Muscle layer of duodenum (tissue), 2 donors: Measurements from ENCODE around the gene PRKAR1B.

ENCODE experiments used
- H3K27ac ChIP-seq: one replicate; pipeline ENCODE4 v1.7.0; 2013; ENCODE audit warnings: mild to moderate bottlenecking, low read length
- H3K27me3 ChIP-seq: one replicate; pipeline ENCODE4 v1.7.0; 2013; ENCODE audit warnings: low read depth, mild to moderate bottlenecking, control low read depth, low read length
- H3K36me3 ChIP-seq, 2 donors: one replicate each; pipeline ENCODE4 v1.7.0; 2013; ENCODE audit warnings: low read length in 2 of 2, control low read depth in 1 of 2, mild to moderate bottlenecking in 1 of 2; ENCODE audit not compliant: insufficient read depth in 2 of 2, control insufficient read depth in 1 of 2
- H3K4me1 ChIP-seq, 2 donors: one replicate each; pipeline ENCODE4 v1.7.0; 2013; ENCODE audit warnings: low read length in 2 of 2, mild to moderate bottlenecking in 2 of 2, control low read depth in 1 of 2, moderate library complexity in 1 of 2; ENCODE audit not compliant: insufficient read depth in 2 of 2, control insufficient read depth in 1 of 2
- H3K4me3 ChIP-seq, 2 donors: one replicate each; pipeline ENCODE4 v1.7.0; 2013; ENCODE audit warnings: low read length in 2 of 2, low read depth in 1 of 2, mild to moderate bottlenecking in 1 of 2
- H3K9me3 ChIP-seq, 2 donors: one replicate each; pipeline ENCODE4 v1.7.0; 2013; ENCODE audit warnings: low read length in 2 of 2, control low read depth in 1 of 2, mild to moderate bottlenecking in 1 of 2; ENCODE audit not compliant: control insufficient read depth in 1 of 2
- donor health status: healthy.

The PRKAR1B gene

DNA sequence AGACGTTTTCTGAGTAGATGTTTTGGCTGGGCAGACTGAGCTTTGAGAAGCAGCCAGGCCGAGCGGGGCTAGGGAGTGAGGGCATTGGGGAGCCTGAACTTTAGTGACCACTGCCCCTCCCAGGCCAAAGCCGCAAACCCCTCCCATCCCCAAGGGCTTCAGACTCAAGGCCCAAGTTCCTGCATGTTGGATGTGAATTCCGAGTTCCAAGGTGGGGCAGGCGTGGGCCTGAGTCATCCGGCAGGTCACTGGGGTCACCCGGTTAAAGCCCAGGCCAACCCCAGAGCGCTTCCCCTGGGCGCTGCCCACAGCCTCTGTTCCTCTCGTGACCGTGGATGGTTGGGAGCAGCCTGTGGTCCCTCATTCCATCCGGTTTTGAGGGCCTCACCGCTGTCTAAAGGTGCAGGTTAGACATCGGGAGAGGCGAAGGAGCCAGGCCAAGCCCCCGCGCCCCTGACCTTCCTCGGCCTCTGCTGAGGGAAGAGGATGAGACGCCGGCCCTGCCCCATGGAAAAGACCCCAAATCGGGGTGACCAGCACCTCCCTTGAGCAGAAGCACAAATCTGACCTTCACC lies 200.5 kb downstream of the PRKAR1B start:
- H3K4me3 ChIP-seq = no peak overlapping the region
- H3K9me3 ChIP-seq = no peaks in the 10 kb centered on the region
- peaks cover 0 to 13% of the 10 kb centered on the region in 2 donors for H3K4me1 ChIP-seq
- H3K27me3 ChIP-seq = no peaks in the 10 kb centered on the region
- no peaks in the 10 kb centered on the region for H3K36me3 ChIP-seq
- H3K27ac ChIP-seq = no peak overlapping the region

DNA sequence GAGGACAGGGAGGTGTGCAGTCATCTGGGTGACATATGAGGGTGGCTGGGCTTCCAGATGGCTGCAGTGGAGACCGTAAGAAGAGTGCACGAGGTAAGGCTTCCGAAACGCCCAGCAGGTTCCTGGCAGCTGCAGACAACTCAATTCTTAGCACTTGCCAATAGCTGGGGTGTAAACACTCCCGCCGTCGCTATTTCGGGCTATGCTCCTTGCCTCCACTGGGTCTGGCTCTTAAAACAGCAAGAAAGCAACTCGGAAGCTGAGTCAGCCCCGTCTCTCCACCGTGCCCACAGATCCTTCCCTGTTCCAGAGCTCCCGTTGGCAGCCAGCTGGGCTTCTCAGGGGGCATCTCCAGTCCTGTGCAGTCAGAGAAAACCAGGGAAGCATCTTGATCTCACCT lies 201.3 kb downstream of the PRKAR1B start:
- peaks cover 5% of the 10 kb centered on the region for H3K27me3 ChIP-seq
- no peak overlapping the region for H3K27ac ChIP-seq
- peaks cover 0 to 21% of the 10 kb centered on the region in 2 donors for H3K4me1 ChIP-seq
- no peaks in the 10 kb centered on the region for H3K36me3 ChIP-seq
- no peaks in the 10 kb centered on the region for H3K9me3 ChIP-seq
- H3K4me3 ChIP-seq = no peak overlapping the region

DNA sequence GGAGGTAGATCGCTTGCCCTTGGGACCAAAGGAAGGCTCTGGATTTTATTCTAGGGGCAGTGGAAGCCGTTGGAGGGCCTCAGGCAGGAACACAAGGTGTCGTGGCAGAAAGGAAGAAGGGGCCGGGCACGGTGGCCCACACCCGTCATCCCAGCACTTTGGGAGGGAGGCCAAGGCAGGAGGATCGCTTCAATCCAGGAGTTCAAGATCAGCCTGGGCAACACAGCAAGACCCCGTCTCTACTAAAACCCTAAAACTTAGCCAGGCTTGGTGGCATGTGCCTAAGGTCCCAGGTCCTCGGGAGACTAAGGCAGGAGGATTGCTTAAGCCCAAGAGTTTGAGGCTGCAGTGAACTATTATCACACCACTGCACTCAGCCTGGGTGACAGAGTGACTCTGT lies 202.3 kb downstream of the PRKAR1B start:
- no peaks in the 10 kb centered on the region for H3K9me3 ChIP-seq
- H3K27me3 ChIP-seq = peaks cover 5% of the 10 kb centered on the region
- H3K4me3 ChIP-seq = no peak overlapping the region
- peaks cover 0 to 28% of the 10 kb centered on the region in 2 donors for H3K4me1 ChIP-seq
- no peaks in the 10 kb centered on the region for H3K36me3 ChIP-seq
- H3K27ac ChIP-seq = no peak overlapping the region

DNA sequence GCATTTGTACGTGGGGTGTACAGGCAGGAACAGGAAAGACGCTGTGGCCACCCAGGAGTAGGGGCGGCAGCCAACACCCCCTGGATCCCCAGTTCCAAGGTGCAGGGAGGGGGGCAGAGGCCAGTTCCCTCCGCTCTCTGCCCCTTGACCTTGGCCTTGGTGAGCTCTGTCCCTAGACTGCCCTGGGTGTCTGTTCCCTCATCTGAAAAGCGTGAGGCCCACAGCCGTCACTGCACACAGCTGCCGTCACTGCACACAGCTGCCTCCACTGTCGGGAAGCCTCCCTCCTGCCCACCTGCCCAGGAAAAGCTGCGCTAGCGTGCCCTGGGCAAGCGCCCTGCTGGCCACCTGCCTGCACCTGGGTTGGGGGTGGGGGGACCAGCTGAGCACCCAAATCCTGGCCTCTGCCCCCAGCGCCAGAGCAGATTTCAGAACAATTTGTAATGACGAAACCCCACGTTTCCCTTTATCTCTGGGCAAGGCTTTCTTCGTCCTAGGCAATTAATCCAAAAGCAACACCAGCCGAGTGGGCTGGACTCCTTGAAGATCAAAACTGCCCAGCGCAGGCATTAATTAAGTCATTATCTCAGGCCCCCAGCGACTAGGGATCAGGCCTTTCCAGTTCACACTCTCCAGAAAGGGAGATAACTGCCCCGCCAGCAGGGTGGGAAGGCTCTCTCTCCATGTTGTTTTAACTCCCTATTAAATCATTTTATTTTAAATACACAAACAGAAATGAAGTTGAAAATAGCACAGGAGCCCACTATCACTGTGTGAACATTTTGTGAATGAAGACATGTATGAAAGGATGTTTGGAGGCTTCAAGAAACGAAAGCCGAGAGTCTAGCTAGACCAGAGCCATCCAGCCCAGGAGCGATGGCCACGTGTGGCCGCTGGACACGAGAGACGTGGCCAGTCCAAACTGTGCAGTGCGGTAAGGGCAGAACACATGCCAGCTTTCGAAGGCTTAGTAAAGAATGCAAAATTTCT lies 203.4 kb downstream of the PRKAR1B start:
- Histone ChIP-seq H3K36me3 (no peaks in the 10 kb centered on the region), H3K27ac (no peak overlapping the region), H3K27me3 (peaks cover 5% of the 10 kb centered on the region), H3K9me3 (no peaks in the 10 kb centered on the region), H3K4me3 (no peak overlapping the region), H3K4me1 (peaks cover 0 to 30% of the 10 kb centered on the region in 2 donors)

DNA sequence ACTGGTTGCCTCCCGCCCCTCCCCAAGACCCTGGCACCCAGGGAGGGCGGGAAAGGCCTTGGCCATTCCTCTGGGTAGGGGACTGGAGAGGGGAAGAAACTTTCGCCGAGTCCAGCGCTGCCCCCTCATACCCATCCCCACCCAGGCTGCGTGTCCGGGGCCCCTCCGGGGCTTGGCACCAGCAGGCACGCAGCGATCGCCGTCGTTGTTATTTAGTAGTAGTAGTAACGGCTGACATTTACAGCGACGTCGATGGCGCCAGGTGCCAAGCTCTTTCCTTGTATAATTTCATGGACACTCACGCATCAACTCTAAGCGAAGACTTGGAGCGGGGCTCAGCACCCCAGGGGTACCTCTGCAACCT lies 204.1 kb downstream of the PRKAR1B start:
- Histone ChIP-seq H3K4me1 (peaks cover 0 to 34% of the 10 kb centered on the region in 2 donors), H3K36me3 (no peaks in the 10 kb centered on the region), H3K27me3 (peaks cover 5% of the 10 kb centered on the region), H3K4me3 (peak overlapping the region in 1 of 2 donors; percentile 68), H3K9me3 (no peaks in the 10 kb centered on the region), H3K27ac (no peak overlapping the region)

DNA sequence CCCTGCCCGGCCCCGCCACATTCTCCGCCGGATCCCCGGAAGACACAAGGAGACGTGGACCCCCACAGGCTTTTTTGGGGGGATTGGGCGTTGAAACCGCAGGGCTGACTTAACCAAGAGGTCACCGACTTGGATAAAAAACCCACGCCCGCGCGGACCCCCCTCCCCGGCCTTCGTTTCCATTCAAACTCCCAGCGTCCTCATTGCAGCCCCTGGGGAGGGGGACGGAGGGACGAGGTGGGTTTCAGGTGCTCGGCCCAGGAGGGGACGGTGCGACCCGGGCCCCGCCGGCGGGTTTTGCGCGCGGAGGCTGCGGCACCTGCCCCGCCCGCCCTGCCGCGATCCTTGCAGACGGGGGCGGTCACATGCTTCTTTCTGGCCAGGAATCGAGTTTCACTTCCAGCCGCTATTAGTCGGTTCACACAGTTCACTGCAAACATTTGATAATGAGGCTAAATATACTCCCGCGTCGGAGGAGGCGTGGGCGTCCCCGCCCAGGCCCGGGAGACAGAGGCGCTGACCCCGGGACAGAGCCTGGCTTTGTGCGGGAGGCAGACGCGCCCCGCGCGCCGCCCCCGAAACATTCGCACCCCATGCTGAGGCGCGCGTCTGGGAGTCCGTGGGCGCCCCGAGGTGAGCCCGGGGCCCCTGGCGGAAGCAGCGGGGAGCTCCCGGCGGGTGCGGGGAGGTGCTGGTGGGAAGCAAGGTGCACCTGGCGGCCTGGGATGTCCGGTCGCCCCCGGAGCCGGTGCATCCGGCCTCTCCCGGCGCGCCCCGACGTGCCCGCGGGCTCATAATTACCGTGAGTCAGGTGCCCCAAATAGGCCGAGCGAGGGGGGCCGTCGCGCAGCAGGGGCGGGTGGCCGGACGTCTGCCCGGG lies 204.8 kb downstream of the PRKAR1B start:
- Histone ChIP-seq H3K9me3 (no peaks in the 10 kb centered on the region), H3K36me3 (no peaks in the 10 kb centered on the region), H3K4me1 (peaks cover 0 to 34% of the 10 kb centered on the region in 2 donors), H3K4me3 (peak overlapping the region; percentile 33 to 68), H3K27ac (no peak overlapping the region), H3K27me3 (peaks cover 5% of the 10 kb centered on the region)

DNA sequence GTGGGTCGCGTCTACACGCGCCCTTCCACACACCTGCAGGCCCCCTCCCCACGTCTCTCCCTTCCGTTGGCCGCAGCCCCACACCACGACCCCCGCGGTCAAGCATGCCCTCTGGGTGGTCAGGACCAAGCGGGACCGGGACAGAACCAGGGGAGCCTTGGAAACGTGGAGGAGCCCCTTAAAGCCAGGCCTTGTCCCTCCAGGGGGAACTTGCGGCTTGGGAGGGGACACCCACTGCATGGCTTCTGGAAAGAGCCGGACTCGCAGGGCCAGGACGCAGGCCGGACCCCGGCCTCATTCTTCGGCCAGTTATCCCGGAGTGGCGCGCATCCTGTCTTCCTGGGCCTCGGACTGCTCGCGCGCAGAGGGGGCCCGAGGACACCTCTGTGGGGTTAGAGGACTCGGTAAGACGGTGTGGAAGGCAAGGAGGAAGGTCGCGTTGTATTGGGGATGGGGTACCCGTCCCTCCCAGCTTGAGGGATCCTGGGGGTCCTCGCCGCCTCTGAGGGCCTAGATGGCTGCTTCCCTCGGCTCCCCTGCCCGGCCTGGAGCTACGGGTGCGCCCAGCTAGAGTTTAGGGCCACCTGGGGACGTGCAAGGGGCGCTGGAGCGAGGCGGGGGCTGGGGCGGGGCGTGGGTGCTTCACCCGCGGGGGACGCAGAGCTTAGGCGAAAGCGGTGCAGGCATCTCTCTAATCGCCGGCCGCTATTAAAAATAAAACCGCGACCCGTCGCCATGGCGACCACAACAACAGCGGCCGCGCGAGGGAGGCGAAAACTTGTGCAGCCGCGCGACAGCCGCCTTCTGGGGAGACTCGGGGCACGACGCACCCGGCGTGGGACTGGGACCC lies 205.6 kb downstream of the PRKAR1B start:
- Histone ChIP-seq H3K36me3 (no peaks in the 10 kb centered on the region), H3K27me3 (peaks cover 5% of the 10 kb centered on the region), H3K9me3 (no peaks in the 10 kb centered on the region), H3K27ac (no peak overlapping the region), H3K4me1 (peaks cover 0 to 34% of the 10 kb centered on the region in 2 donors), H3K4me3 (peak overlapping the region; percentile 33 to 68)

DNA sequence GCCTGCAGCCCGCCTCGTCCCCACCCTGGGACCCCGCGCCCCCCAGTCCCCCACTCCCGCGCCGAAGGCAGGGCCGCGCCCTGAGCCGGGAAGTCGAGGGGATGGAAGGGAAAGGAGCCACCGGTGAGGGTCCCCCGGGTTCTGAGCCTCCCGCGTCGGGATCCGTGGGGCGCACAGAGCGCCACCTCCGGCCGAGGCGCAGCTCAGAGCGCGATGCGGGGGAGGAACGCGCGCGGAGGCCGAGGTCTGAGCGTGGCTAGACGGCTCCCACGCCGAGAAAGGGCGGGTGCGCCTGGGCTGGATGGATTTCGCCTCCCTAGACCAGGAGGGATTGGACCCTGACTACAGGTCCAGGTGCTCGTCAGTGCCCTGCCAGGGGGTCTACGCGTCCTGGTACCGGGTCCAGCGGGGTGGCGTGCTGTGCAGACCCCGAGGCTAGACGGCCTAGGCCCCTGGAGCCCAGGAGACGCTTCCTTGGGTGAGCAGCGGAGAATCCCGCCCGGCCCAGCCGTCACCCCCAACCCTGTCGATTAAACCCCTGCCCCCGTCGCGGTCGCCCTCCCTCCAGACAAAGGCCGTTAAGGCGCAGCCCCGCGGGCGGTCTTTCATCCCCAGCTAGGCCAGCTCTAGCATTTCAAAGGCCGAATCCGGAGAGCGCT lies 206.4 kb downstream of the PRKAR1B start:
- H3K27me3 ChIP-seq = peaks cover 5% of the 10 kb centered on the region
- no peaks in the 10 kb centered on the region for H3K9me3 ChIP-seq
- H3K4me3 ChIP-seq = peak overlapping the region in 1 of 2 donors; percentile 65
- peaks cover 0 to 37% of the 10 kb centered on the region in 2 donors for H3K4me1 ChIP-seq
- no peak overlapping the region for H3K27ac ChIP-seq
- H3K36me3 ChIP-seq = no peaks in the 10 kb centered on the region

DNA sequence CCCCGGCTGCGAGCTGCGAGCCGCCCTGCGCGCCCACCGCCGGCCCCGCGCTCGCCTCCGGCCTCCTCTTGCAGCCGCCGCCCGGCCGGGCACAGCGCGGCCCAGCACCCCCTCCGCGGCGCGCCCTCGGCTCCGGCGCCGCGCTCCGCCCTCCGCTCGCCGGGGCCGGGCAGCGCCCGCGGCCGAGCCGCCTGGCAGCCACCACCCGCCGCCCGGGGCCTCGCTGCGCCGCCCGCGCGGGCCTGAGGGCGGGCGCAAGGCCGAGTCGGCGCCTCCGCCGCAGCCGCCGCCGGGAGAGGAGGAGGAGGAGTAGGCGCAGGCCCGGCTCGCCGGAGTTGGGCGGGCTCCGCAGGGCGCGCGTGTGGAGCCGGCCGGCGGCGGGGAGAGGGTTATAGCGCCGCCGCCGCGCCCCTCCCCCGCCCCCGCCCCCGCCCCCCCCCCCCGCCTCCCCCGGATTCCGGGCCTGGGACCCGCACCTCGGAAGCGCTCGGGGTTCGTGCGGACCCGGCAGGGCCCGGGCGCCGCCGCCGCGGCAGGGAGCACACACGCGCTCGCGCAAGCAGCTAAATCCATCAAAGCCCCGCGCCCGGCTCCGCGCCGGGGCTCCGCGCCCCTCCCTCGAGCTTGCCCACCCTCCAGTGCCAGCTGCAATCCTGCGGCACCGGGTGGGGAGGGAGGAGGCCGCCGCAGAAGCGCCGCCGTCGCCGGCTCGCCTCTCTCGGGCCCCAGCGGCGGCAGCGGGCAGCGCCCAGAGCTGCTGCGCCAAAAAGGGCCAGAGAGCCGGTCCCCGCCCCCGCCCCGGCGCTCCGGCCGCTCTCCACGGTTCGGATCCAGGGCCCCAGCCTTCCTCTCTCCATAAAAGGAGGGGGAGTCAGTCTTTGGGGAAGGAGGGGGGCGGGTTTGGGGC lies 207.3 kb downstream of the PRKAR1B start, which contains the start of gene PDGFA:
Gene PDGFA, minus strand, starts transcription at position 363 of the 907 bp plus-strand sequence. CDS start 845 bp downstream, outside the sequence.
- Histone ChIP-seq H3K27me3 (peaks cover 5% of the 10 kb centered on the region), H3K4me1 (peaks cover 0 to 46% of the 10 kb centered on the region in 2 donors), H3K27ac (peak within 1 kb of the TSS; percentile 45), H3K9me3 (no peaks in the 10 kb centered on the region), H3K4me3 (peak within 1 kb of the TSS; percentile 69 to 90), H3K36me3 (no peaks in the 10 kb centered on the region)
